ENCODE results near the gene SDR42E2. TPM values are rescaled to one million over a fixed set of nuclear protein-coding genes. Genes with fewer than 3 reads are reported as not detected.
A peak's percentile ranks its signal among the peaks of the same experiment; 100 is the strongest.

Gene SDR42E2
- total RNA-seq, 4 donors from 2014 or later: not detected

DNA sequence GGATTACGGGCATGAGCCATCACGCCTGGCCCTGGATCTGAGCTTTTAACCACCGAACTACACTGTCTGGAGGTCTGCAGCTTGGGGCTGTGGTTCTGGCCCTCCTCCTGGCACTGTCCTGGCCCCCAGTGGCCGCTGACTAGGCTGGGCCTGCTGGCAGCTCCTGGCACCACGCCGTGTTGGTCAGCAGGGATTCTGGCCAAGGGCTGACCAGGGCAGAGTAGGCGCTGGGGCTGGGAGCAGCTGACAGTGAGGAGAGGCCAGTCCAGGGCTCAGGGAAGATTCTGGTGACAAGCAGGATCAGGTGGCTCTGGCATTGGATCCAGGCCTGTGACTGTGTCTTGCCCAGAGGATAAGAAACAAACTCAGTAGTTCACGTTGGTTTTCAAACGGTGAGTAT lies 58.4 kb downstream of the SDR42E2 start:
- Histone ChIP-seq H3K27me3 (no peaks in the 10 kb centered on the region), H3K36me3 (no peaks in the 10 kb centered on the region), H3K4me1 (no peaks in the 10 kb centered on the region), H3K27ac (peak overlapping the region; percentile 51 to 65), H3K4me3 (no peak overlapping the region), H3K9me3 (no peaks in the 10 kb centered on the region)
- intact Hi-C loops (cut with DNase I; ENCODE audit: low total_unique reads): no loop called here
- peak in 1 of 2 donors; percentile 43 for DNase-seq
- TF ChIP-seq, protein P1, sequence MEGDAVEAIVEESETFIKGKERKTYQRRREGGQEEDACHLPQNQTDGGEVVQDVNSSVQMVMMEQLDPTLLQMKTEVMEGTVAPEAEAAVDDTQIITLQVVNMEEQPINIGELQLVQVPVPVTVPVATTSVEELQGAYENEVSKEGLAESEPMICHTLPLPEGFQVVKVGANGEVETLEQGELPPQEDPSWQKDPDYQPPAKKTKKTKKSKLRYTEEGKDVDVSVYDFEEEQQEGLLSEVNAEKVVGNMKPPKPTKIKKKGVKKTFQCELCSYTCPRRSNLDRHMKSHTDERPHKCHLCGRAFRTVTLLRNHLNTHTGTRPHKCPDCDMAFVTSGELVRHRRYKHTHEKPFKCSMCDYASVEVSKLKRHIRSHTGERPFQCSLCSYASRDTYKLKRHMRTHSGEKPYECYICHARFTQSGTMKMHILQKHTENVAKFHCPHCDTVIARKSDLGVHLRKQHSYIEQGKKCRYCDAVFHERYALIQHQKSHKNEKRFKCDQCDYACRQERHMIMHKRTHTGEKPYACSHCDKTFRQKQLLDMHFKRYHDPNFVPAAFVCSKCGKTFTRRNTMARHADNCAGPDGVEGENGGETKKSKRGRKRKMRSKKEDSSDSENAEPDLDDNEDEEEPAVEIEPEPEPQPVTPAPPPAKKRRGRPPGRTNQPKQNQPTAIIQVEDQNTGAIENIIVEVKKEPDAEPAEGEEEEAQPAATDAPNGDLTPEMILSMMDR (IDR thresholded peaks at IDR 0.05): no peak
- TF ChIP-seq POLR2A (IDR thresholded peaks at IDR 0.05): no peak

DNA sequence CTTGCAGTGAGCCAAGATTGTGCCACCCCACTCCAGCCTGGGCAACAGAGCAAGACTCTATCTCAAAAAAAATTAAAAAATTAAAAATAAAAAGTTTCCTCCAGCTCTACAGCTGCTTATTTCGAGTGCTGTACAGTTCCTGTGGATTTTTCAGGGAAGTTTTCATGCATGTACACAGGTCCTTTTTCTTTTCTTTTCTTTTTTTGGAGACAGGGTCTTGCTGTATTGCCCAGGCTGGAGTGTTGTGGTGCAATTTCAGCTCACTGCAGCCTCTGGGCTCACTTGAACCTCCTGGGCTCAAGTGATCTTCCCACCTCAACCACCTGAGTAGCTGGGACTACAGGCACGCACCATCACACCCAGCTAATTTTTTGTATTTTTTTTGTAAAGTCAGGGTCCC lies 59.7 kb downstream of the SDR42E2 start:
- TF ChIP-seq, protein P1 (IDR thresholded peaks at IDR 0.05): no peak
- no peak for TF ChIP-seq POLR2A (IDR thresholded peaks at IDR 0.05)
- no peak for DNase-seq
- no peaks in the 10 kb centered on the region for H3K9me3 ChIP-seq
- no peak overlapping the region for H3K4me3 ChIP-seq
- no peaks in the 10 kb centered on the region for H3K4me1 ChIP-seq
- intact Hi-C loops (cut with DNase I; ENCODE audit: low total_unique reads): no loop called here
- no peaks in the 10 kb centered on the region for H3K36me3 ChIP-seq
- H3K27me3 ChIP-seq: no peaks in the 10 kb centered on the region
- no peak overlapping the region for H3K27ac ChIP-seq

DNA sequence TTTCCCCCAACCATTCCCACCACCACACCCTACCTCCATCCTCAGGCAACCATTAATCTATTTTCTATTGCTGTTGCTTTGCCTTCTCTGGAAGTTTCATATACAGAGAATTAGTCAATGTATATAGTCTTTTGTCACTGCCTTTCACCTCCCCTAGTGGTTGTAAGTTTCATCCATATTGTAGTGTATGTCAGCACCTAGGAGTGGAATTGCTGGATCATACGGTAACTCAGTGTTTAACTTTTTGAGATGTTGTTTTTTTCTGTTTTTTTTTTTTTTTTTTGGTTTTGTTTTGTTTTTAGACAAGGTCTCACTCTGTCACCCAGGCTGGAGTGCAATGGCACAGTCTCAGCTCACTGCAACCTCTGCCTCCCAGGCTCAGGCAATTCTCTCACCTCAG lies 60.7 kb downstream of the SDR42E2 start:
- Histone ChIP-seq H3K27me3 (no peaks in the 10 kb centered on the region), H3K4me1 (no peaks in the 10 kb centered on the region), H3K4me3 (no peak overlapping the region), H3K9me3 (no peaks in the 10 kb centered on the region), H3K36me3 (no peaks in the 10 kb centered on the region), H3K27ac (no peak overlapping the region)
- intact Hi-C loops (cut with DNase I; ENCODE audit: low total_unique reads): no loop called here
- no peak for TF ChIP-seq POLR2A (IDR thresholded peaks at IDR 0.05)
- TF ChIP-seq, protein P1 (IDR thresholded peaks at IDR 0.05): no peak
- DNase-seq: no peak

DNA sequence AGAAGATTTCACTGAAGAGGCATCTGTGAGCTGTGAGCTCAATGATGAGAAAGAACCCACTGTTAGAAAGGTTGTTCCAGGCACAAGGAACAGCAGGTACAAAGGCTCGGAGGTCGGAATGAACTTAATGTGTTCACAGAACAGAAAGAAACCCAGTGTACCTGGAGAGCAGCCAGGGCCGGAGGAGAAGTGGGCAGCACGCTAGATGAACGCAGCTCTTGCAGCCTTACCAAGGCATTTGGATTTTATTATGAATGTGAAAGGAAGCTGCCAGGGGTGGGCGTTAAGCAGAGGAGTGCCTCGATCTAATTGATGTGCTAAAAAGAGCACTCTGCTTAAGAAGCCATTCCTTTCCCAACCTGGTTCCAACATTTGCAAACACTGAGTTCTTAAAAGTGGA lies 62.8 kb downstream of the SDR42E2 start:
- Histone ChIP-seq H3K9me3 (no peaks in the 10 kb centered on the region), H3K4me3 (no peak overlapping the region), H3K27me3 (no peaks in the 10 kb centered on the region), H3K4me1 (no peaks in the 10 kb centered on the region), H3K27ac (peak overlapping the region; percentile 34 to 40), H3K36me3 (no peaks in the 10 kb centered on the region)
- intact Hi-C loops (cut with DNase I; ENCODE audit: low total_unique reads): no loop called here
- TF ChIP-seq POLR2A (IDR thresholded peaks at IDR 0.05): no peak
- TF ChIP-seq, protein P1 (IDR thresholded peaks at IDR 0.05): no peak
- DNase-seq: peak; percentile 53 to 57

DNA sequence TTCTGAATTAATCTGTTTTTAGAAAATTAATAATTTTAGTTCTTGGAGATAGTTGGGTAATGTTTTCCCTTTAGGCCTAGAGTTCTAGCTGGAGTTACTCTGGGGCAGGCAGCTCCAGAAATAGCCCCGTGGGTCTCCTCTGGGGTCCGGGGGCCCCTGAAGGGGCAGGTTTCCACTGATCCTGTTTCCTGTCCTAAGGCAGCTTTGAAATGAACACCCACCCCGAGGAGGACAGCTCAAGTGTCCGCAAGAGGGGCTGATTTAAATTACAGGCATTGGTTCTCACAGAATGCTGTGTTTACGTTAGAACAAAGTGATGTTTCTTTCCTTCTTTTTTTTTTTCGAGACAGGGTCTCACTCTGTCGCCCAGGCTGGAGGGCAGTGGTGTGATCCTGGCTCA lies 67.6 kb downstream of the SDR42E2 start:
- no peaks in the 10 kb centered on the region for H3K36me3 ChIP-seq
- no peaks in the 10 kb centered on the region for H3K27me3 ChIP-seq
- no peaks in the 10 kb centered on the region for H3K4me1 ChIP-seq
- H3K9me3 ChIP-seq: no peaks in the 10 kb centered on the region
- TF ChIP-seq POLR2A (IDR thresholded peaks at IDR 0.05): no peak
- TF ChIP-seq, protein P1 (IDR thresholded peaks at IDR 0.05): no peak
- intact Hi-C loops (cut with DNase I; ENCODE audit: low total_unique reads): no loop called here
- H3K27ac ChIP-seq: no peak overlapping the region
- DNase-seq: no peak
- H3K4me3 ChIP-seq: no peak overlapping the region
